ENCODE measurements around the gene LRRC10B.

DNA sequence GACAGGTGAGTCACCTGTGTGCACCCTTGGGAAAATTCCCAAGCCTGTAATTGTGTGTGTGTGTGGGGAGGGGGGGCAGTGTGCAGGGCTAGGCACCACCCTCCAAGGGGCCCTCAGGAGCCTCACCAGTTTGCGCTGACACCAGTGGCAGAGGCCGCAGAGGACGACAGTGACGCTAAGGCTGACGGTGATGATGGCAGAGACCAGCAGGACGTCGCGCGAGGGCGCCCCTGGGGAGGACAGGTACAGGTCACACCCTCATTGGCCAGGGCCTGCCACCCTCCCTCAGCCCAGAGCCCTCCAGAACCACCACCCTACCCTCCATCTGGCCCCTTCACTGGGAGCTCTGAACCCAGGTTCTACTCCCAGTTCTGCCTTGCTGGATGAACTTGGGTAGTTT, 47.4 kb downstream of the LRRC10B start:
- no peak for TF ChIP-seq POLR2AphosphoS5 (IDR thresholded peaks at IDR 0.05; ENCODE audit: low read depth, low read length)
- no peak for TF ChIP-seq SIN3A (IDR thresholded peaks at IDR 0.05; ENCODE audit: borderline replicate concordance, insufficient read depth, low read length)
- no peak for TF ChIP-seq TAF1 (IDR thresholded peaks at IDR 0.05; ENCODE audit: borderline replicate concordance, insufficient read depth, low read length)
